NCI-H2107 (cell line): ENCODE measurements around the gene SPTBN1.

Source experiments
- DNase-seq: peaks from one replicate; lab custom pipeline; 2025; lab: John Stamatoyannopoulos, UW

The SPTBN1 gene

GRCh38 chr2:54632733-54633692 is 176.9 kb downstream of the SPTBN1 start:
- DNase-seq = no peak

DNA sequence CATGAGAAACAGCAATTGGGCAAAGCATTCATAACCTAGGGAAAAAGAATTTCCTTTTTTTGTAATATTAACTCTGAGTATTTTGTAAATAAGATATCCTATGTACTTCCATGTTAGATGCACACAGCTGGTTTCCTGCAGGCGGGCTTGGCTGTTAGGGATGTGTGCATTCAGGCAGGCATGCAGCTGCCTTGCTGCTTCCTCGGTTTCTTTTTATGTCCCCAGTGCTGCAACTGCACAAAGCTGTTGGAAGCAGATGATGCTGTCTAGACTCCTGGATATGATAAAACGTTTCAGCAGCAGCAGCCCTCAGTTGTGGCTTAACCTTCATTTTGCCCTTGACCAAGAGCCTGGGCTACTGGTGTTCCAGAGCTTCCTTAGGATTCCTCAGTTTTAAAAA is 177.9 kb downstream of the SPTBN1 start:
- DNase-seq = no peak

- DNase-seq = no peak
Observed at GRCh38 chr2:54634564-54635511, 178.7 kb downstream of the SPTBN1 start.

GRCh38 chr2:54635554-54636152 is 179.5 kb downstream of the SPTBN1 start:
- DNase-seq = no peak

DNA sequence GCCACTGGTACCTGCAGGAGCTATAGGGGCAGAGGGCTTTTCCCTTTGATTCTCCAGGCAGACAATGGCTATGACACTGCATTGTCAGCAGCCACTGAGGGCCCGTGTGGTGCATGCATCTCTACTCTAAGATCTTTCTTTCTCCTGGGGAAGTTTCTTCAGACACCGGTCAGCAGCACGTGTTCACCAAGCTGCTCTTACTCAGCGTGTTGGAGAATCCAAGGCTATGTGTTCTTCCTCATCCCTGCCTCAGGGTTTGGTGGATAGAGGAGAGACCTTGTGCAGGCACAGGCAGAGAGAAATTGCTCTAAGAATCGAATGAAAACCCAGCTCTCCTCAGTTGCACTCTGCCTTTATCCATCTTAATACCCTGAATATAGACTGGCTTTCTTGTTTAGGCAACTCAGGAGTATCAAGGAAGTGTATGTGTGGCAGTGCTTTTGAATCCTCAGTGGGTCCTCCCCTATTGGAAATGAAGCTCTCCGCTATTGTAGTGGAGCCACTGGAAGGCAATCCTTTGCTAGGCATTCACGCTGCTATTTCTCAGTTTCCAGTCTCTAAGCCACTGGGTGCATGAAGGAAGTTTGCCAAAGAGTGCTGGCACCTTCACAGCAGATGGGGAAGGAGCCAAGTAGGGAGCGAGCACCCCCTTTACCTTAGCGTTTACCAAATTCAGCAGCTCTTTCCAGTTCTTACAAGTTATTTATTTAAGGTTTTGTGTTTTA is 180.4 kb downstream of the SPTBN1 start:
- DNase-seq = no peak

DNA sequence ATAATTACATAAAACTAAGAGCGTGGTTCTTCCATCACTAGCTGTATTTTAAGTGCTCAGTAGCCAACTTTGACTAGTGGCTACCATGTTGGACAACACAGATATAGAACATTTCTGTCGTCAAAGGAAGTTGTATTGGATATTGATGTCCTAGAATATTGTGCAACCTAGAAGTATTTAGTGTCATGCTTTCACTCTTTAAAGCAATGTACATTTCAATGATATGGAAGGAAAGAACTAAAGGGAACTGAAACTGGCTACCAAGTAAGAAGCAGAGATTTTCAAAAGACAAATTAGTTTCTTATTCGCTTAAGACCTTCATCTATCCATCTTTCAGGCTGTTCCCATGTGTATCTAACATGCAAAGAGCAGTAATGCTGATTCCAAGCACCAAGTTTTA is 182.0 kb downstream of the SPTBN1 start:
- no peak for DNase-seq

DNA sequence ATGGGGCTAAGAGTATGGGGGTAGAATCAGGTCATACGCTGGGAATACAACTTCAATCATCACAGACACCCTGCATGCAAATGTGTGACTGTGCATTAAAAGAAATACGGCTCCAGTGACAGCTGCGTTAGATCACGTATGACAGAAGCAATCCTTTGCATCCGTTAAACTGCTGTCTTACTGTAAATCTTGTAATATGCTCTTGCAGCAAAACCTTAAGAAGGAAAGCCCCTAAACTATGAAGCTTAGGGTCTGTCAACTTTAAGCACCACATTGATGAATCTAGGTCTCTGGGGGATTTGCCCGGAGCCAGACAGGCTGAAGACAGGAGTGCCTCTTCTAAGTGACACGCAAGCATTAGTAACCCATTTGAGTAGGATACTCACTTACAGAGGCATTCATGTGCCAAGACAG is 182.7 kb downstream of the SPTBN1 start:
- no peak for DNase-seq

GRCh38 chr2:54639609-54640008 is 183.5 kb downstream of the SPTBN1 start:
- DNase-seq = no peak

GRCh38 chr2:54640834-54641540 is 184.9 kb downstream of the SPTBN1 start:
- DNase-seq = no peak

DNA sequence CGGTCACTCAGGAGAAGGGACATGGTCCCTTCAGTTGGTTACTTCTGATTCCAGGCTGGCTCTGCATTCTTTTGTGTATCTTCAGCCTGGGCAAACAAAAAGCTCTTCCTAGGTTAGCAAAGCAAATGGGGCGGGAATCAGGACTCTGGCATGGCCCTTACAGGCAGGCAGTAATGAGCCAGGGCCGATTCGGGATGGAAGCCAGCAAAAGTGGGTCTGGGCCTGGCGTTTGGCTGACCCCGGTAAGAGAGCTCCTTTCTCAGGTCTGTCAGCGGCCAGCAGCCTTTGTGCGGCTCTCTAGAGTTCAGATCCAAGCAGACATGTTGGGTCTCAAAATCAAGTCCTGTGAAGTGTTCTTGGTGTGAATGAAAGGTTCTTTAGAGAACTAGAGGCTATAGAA is 185.9 kb downstream of the SPTBN1 start:
- DNase-seq = no peak

GRCh38 chr2:54642677-54643430 is 186.7 kb downstream of the SPTBN1 start:
- no peak for DNase-seq

DNA sequence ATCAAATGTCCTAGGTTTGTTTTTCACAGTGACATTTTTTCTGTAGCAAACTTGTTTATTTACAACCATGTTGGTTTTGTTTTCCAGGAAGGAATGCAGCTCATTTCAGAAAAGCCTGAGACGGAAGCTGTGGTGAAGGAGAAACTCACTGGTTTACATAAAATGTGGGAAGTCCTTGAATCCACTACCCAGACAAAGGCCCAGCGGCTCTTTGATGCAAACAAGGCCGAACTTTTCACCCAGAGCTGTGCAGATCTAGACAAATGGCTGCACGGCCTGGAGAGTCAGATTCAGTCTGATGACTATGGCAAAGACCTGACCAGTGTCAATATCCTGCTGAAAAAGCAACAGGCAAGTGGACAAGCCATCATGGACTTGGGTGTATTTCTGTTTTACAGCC is 188.1 kb downstream of the SPTBN1 start:
- no peak for DNase-seq

- DNase-seq = no peak
Observed at GRCh38 chr2:54646170-54646927, 190.2 kb downstream of the SPTBN1 start.

- DNase-seq = no peak
Observed at GRCh38 chr2:54648256-54648655, 192.1 kb downstream of the SPTBN1 start.

DNA sequence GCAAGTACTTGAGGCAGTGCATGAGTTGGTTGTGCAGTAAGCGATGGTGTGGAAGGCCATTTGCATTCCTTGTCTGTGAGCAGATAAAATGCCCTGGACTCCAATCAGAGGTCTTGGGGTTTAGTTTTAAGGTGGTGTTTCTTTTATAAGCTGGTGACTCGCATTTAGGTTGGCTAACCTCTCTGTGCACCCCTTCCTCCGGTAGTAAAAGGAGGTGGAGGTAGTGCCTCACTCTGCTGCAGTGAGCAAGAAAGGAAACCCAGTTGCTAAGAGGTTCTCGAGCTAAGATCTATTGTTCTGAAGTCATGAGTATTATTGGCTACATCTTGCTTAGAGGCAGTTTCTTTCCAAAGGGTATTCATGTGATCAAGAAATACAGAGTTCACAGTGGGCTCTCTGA is 193.1 kb downstream of the SPTBN1 start:
- no peak for DNase-seq

DNA sequence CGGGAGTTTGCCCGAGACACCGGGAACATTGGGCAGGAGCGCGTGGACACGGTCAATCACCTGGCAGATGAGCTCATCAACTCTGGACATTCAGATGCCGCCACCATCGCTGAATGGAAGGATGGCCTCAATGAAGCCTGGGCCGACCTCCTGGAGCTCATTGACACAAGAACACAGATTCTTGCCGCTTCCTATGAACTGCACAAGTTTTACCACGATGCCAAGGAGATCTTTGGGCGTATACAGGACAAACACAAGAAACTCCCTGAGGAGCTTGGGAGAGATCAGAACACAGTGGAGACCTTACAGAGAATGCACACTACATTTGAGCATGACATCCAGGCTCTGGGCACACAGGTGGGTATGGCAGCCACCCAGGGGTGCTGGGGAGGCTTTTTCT is 193.5 kb downstream of the SPTBN1 start:
- DNase-seq = no peak

DNA sequence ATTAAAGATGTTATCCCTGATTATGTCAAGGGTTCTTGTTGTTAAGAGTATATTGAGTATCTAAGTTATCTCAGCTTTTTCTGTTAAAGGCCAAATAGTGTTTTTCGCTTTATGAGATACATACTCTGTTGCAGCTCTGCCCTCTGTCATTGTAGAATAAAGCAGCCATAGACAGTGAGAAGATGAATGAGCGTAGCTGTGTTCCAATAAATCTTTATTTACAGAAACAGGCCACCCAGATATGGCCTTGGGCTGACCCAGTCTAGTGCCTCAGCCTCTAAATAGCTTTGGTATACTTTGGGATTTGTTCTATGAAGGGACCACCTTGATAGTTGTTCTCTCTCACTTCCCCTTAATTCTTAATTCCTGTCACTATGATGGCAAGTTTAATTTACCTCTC is 194.5 kb downstream of the SPTBN1 start:
- DNase-seq = no peak

GRCh38 chr2:54651291-54651690 is 195.2 kb downstream of the SPTBN1 start:
- DNase-seq = no peak

GRCh38 chr2:54652540-54652939 is 196.4 kb downstream of the SPTBN1 start:
- DNase-seq = no peak
